ENCODE data around the gene LPP.

The LPP gene

DNA sequence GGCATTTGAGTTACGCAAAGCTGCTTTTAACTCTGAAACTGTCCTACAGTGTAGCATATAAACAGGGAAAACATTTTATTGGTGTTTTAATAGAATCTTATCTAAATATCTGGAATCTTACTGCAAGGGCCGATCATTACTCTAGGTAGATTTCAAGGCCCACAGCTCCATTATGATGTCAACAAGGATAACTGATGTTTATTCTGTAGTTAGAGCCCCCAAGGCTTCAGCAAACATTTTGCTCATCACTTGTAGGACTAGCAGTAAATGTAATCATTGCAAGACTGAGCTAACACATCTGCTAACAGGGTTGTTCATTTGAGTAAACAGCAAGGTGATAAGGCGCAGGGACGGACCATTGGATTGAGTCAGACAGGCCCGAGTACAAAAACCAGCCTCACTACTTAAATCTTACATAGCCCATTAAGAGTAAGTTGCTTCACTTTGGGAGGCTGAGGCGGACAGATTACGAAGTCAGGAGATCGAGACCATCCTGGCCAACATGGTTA, 685.3 kb downstream of the LPP start:
- DNase-seq (ENCODE audit: low spot score): no peak

DNA sequence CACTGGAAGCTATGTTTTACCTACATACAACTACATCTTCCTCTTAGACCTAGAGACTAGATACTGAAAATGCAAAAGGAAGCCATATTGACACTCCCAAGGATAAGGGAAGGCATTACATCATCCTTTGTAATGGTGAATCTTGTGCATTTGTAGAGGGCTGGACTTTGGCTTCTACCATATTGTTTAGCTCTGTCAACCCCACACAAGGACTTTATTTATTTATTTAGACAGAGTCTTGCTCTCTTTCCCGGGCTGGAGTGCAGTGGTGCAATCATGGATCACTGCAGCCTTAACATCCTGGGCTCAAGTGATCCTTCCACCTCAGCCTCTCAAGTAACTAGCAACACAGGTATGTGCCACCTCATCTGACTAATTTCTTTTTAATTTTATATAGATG, 686.3 kb downstream of the LPP start:
- DNase-seq (ENCODE audit: low spot score): no peak

DNA sequence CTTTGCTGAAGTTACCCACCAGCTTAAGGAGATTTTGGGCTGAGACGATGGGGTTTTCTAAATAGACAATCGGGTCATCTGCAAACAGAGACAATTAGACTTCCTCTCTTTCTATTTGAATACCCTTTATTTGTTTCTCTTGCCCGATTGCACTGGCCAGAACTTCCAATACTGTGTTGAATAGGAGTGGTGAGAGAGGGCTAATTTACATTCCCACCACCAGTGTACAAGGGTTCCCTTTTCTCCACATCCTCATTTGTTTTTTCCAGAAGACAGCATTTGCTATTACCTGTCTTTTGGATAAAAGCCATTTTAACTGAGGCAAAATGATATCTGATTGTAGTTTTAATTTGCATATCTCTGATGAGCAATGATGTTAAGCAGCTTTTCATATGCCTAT, 687.9 kb downstream of the LPP start:
- DNase-seq (ENCODE audit: low spot score): no peak

DNA sequence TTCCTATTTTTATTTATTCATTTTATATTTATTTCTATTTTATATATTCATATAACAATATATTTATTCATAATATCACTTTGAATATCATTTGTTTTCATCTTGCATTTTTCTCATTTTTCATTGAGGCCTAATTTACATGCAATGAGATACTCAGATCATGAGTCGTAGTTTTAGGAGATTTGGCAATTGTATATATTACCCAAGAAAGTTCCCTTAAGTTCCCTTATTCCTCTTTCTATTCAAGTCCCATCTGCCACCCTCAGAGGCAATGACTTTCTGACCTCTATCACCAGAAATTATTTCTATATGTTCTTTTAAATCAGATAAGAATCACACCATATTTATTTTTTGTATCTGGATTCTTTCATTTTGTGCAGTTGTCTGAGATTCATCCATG, 688.7 kb downstream of the LPP start:
- no peak for DNase-seq (ENCODE audit: low spot score)

DNA sequence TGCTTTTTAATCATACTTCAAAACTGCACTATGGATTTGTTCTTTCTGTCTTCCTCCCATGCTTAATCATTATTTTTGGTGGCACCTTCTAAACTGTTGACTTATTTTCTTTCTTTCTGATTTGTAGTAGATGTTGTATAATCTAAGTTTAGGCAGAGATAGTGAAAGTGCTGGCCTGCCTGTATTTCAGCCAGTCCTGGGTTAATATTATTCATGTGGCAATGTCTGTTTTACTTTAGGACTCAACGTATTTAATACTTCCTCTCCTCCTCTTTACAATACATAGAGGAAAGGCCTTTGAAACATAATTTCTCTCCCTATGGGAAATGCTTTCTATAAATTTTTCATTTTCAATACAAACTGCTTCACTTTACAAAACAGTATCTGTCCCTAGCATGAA, 690.1 kb downstream of the LPP start:
- DNase-seq (ENCODE audit: low spot score): no peak

DNA sequence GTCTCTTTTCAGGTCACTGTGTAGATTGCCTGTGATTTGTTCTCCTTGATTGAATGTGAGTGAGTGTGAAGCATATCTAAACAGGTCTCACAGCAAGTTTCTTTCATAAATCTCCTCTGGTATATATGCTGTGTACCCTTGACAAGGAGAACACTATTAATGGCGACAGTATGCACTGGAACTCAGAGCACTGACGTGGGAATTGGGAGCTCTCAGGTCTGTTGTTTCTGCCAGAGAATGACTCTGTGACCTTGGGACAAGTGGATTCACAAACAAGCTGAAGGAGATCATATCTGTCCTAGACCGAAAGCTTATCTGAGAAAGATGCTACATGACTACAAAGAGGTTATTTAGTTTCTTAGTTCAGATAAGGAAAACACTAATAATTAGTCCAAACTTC, 691.6 kb downstream of the LPP start:
- DNase-seq (ENCODE audit: low spot score): no peak

DNA sequence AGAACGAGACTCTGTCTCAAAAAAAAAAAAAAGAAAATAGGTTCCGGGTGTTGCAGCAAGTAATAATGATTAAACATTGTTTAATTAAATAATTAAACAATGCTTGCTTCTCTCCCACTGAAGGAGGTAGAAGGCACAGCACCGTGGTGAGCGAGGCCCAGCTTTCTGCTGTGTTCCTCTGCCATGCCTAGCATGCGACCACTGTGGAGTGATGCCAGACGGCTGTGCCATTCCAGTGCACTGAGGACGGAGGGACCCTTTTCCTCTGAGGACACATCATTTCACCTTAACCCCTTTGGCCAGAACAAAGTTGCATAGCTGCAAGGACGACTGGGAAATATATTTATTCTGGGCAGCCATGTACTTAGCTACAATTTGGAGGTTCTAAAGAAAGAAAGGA, 695.0 kb downstream of the LPP start:
- DNase-seq (ENCODE audit: low spot score): no peak

DNA sequence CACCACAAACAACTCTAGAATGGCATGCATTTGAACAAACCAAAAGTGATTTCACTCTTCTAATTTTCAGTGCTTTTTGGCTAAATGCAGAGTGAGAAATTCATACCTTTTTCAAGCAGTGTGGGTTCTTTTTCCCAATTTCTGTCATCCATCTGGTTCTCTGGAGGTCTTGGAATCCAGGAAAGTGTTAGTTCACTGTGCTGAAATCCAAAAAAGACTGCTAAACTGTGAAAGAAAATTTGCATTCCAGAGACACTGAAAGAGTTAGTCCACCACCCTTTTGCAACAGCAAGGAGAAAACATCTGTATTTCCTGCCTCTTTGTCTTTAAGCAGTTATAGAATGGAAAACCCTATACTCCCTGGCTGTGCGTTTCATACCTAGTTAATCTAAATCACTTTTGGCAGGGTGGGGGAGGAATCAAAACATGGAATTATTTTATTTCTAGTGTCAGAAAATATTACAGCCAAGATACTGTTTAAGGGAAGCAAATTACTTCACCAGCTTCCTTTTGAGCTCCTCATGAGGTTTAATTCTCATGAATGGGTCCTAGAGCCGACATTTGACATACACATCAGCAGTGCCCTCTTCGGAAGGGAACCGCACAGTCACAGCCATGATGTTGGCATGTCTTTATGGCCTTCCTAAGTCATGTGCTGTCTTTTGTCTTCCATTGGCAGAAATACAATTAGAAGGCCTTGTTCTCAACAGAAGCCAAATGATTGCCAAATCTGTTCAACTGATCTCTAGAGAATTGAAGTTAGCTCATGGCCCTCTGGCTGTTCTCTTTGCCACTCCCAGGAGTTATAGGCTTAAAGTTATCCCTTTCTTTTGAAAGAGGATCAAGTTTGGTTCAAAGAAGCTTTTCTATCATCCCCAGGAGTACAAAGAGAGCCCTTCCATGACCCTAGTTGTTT, 700.2 kb downstream of the LPP start:
- DNase-seq (ENCODE audit: low spot score): no peak

DNA sequence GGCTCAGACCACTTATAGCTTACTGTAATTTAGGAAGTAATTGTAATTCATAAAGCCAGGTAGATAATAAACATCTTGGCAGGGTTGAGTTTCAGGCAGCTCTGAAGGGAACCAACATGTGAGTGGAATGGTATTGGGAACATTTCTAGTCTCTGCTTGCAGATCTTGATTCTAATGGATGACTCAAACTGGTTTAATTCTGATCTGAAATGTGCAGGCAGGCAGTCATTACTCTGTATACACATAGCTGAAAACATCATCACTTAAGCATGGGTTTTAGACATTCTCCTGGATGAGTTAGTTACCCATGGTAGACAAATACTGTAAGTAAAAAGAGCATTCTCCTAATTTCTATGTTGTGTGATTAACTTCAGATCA, 700.8 kb downstream of the LPP start:
- DNase-seq (ENCODE audit: low spot score): no peak

DNA sequence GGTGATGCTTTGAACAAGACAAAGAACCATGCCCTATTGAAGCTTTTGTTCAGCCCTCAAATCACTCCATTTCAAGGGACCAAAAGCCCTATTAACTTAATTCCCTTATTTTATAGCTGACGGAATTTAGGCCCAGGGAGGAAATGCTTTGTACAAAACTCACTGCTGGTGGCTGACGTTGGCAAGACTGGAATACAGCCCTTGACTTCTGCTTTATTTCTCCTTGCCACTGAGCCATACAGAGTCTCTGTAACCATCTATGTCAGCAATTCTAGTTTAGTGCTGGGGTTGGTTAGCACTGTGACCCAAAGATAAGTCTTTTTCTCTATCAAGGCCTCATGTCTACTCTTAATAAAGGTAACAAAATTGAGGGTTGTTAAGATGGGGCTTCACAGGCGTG, 701.7 kb downstream of the LPP start:
- DNase-seq (ENCODE audit: low spot score): no peak

DNA sequence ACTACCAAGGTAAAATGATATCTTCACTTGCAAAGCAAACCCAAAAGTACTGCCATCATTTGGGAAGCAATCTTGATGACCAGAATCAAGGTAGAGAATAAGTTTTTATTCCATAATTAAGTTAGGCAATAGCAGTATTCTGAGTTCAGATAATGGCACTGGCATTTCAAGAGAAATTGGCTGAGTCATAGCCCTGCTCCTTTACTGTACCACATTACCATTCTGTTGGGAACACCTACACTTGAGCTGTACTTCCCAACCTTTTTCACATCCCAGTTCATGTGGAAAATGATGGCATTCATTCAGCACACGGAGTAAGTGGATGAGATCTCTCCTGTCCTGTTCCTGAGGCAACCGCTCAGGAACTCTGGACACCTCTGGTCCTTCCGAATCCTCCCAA, 706.2 kb downstream of the LPP start:
- no peak for DNase-seq (ENCODE audit: low spot score)

DNA sequence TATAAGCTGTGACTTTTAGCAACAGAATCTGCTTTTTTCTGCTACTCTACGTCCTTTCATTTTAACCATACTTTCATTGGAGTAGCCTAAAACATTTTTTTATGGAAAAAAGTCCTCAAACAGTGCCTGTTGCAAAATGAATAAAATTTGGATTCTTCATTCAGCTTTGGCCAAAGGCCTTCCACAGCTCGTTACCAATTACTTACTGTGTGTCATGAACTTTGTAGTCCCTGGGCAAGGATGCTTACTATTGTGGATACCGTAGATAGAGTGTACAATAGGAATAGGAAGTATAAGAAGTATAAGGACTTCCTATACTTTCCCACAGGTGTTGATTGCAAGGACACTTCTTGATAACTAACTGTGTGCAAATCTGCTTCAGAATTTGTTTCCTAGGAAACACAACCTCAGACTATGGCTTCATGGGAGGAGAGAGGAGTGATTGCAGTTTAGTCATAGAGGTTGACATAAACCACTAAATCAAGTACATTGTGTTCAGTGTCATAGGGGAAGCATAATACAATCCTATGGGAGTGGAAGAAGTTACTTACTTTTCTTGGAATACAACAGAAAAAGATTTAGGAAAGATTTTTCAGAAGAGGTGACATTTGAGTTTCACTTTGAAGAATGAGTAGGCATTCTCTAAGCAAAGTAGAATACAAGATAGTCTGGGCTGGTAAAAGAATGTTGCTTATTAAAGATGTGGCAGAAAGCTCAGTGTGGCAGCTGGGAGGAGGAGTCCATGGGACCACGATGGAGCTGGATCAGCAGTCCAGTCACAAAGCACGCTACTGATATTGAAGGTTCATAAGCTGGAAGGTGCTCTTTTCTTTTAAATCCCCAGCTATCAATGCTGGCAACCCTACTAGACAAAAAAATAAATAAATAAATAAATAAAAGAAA, 708.1 kb downstream of the LPP start:
- DNase-seq (ENCODE audit: low spot score): no peak

DNA sequence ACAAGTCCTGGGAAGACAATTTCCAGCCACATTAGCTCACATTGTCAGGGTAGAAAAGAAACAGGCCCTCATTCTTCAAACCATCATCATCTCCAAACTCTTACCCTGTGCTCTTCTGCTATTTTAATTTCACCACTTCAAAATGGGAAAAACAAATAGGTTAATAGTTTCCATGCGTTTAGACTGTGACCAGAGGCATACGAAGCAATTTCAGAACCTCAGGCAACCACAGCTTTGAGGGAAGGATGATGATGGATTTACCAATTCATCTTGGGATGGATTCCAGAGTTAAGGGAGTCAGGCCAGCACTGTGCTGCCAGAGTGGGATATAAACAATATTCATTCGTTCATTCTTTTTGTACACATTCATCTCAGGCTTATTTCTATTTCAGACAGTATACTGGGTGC, 710.0 kb downstream of the LPP start:
- no peak for DNase-seq (ENCODE audit: low spot score)

DNA sequence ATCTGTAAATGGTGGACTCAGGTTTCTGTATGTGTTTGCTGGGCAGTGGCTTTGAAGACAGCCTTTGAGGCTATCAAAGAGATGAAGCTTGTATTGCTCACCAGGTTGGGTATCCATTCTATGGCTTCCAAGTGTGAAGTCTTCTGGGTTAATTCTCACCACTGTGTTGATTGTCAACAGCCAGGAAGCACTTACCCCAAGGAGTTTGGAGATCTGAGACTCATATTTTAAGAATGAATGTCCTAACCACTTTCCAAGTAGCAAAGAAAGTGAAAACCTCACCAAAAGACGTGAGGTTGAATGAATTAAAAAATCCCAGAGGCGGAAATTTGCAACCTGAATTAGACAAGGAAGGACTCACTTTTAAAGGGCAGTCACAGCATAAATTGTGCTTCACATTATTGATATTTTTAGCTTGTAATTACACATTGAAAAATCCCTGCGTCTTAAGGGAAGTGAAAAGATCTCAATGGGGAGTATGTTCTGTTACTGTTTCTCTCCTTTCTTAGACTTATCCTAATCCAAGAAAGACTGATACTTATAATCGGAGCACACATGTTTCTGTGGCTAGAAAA, 713.8 kb downstream of the LPP start:
- no peak for DNase-seq (ENCODE audit: low spot score)

DNA sequence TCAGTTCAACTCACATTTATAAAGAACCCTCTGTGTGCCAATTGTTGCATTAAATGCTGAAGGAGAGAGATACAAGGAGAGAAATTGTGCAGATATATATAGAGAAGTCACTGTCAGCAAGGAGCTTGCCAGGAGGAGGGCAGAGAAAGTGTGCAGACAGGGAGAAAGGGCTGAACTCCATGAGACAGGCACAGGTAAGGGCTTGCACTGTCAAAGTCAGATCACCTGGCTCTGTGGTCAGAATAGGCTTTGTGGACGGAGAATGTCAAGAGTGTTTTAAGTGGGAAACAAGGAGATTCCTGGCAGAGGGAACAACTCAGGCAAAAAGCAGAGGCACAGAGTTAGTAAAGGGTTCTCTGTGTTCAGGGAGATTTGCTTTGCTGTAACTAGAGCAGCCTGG, 714.8 kb downstream of the LPP start:
- DNase-seq (ENCODE audit: low spot score): no peak

DNA sequence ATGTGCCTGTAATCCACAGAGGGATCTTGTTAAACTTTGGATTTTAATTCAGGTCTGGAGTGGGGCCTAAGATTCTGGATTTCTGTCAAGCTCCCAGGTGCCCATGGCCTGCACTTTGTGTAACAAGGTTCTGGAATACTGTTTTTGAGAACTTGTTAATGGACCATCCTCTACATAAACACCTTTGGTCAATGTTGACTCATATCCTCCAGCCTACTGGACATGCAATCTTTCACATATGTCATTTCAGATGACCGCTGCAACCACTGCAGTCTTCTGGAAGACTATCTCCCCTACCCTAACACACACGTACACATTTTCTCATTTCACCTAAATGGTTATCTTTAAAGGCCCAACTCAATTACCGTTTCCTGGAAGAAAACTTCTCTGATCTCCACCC, 715.7 kb downstream of the LPP start:
- DNase-seq (ENCODE audit: low spot score): no peak

DNA sequence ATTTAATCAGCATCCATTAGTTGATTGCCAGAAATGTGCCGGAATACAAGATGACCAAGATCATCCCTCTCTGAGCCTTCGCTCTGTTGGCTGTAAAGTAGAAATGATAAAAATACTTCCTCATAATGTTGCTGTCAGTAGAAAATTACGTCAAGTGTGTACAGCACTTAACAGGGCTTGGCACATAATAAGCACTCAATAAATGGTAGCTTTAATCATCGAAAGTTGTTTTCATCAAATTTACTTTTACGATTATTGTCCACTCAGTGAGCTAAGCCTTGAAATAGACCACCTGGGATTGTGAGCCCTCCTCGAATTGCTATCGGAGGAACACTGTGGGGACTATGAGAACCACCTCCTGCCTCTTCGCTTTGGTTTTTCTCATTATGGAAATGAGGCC, 716.5 kb downstream of the LPP start:
- no peak for DNase-seq (ENCODE audit: low spot score)

DNA sequence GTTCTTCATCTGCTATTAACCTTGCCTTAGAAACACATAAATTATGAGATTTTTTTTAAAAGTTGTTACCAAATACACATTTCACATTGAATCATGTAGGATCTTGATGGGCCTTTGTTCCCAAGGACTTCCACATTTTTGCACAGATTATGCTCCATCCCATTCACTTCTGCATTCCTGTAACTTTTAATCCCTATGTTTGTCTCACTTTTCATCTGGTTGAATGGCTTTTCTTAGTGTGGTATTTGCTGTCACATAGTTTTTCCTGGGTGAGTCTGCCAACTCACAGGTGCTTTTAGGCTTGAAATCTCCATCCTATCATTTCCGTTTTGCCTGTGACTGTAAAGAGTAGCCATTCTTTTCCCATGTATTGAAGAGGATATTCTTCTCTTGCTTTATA, 720.6 kb downstream of the LPP start:
- DNase-seq (ENCODE audit: low spot score): no peak

DNA sequence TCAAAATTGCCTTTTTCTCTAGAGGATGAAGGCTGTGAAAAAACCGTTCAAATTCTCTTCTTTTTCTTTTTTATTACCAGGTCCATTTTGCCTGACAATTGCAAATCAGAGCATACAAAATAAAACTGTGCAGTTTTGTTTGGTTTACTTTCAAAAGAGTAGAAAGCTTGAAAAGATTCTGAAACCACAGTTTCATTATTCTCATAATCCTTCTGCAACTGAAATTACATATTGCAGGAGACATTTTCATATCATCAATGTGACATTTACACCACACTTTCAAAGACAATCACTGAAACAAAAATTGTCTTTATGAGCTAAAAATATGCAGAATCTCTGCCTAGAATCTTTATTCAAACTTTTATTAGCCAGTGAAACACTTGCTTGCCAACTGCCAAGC, 721.5 kb downstream of the LPP start:
- DNase-seq (ENCODE audit: low spot score): no peak

DNA sequence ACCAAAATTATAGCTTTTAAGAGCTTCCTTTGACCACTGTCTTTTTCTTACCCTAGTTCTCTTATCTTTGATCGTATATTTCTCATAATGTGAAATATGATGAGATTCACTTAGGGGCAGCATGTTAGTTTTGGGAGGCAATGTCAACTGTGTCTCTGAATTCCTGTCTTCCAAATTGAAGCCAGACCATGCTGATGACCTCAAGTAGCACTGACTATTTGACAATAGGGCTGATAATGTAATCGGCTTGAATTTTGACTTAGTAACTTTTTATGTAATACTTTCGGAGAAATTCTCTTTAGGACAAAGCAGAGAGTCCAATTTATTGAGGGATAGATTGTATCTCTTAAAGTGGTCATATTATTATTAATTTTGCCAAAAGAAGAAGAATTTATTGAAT, 722.4 kb downstream of the LPP start:
- no peak for DNase-seq (ENCODE audit: low spot score)

DNA sequence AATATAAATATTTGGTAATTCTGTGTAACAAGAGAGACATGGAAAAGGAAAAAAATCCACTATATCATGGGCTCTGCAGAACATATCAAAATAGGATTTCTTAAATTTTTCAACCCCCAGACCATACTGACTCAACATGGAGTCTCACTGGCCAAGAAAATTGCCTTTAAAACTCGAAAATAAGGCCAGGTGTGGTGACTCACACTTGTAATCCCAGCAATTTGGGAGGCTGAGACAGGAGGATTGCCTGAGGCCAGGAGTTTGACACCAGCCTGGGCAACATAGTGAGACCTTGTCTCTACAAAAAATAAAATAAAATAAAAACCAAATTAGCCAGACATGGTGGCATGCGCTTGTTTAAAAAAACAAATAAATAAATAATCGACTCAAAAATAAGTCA, 723.4 kb downstream of the LPP start:
- no peak for DNase-seq (ENCODE audit: low spot score)

DNA sequence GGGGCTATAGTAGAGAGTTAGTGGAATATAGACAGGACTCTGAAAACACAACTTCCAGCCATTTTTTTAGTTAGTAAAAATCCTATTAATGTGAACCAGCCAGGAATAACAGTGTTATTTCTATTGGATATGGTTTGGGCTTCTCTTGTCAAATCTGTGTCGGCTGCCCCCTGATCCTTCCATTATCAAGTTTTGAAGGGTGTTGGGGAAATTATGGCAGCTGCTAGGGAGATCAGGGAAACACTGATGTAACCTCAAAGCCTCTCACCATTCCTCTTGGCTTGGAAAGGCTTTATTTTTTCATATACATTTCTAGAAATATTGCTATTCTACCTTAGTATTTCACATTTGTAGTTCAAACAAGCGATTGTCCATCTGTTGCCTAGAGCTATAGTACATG, 724.1 kb downstream of the LPP start:
- no peak for DNase-seq (ENCODE audit: low spot score)

Data from germinal center (tissue), 1 donor.